PFSK-1 (cell line): Measurements from ENCODE around the gene TTLL10.

Source experiments
- FOXP2 ChIP-seq: optimal IDR thresholded peaks from 2 replicates; pipeline ENCODE3; 2011; ENCODE audit warnings: borderline replicate concordance, control low read depth, inconsistent platforms; ENCODE audit not compliant: insufficient read depth; ENCODE audit errors: extremely low read length, extremely low read depth
- POLR2AphosphoS5 ChIP-seq: IDR thresholded peaks from 2 replicates; pipeline ENCODE4 v1.6.1; 2012; ENCODE audit warnings: low read depth, mild to moderate bottlenecking, control low read depth, low read length, moderate library complexity
- SIN3A ChIP-seq: IDR thresholded peaks from 2 replicates; pipeline ENCODE4 v1.6.1; 2012; ENCODE audit warnings: mild to moderate bottlenecking, low read length, moderate library complexity, borderline replicate concordance; ENCODE audit not compliant: insufficient read depth
- TAF1 ChIP-seq: IDR thresholded peaks from 2 replicates; pipeline ENCODE4 v1.6.1; 2012; ENCODE audit warnings: low read length, control low read depth, borderline replicate concordance; ENCODE audit not compliant: insufficient read depth
- TF ChIP-seq, protein P1 (sequence below), 2 experiments: IDR thresholded peaks; 2 replicates each; pipeline versions ENCODE4 v1.6.1 to v1.8.0; 2011 to 2012; ENCODE audit warnings: low read depth in 2 of 2, low read length in 2 of 2, control low read depth in 1 of 2, inconsistent platforms in 1 of 2, mild to moderate bottlenecking in 1 of 2, moderate library complexity in 1 of 2; ENCODE audit not compliant: insufficient read depth in 1 of 2

Gene TTLL10

DNA sequence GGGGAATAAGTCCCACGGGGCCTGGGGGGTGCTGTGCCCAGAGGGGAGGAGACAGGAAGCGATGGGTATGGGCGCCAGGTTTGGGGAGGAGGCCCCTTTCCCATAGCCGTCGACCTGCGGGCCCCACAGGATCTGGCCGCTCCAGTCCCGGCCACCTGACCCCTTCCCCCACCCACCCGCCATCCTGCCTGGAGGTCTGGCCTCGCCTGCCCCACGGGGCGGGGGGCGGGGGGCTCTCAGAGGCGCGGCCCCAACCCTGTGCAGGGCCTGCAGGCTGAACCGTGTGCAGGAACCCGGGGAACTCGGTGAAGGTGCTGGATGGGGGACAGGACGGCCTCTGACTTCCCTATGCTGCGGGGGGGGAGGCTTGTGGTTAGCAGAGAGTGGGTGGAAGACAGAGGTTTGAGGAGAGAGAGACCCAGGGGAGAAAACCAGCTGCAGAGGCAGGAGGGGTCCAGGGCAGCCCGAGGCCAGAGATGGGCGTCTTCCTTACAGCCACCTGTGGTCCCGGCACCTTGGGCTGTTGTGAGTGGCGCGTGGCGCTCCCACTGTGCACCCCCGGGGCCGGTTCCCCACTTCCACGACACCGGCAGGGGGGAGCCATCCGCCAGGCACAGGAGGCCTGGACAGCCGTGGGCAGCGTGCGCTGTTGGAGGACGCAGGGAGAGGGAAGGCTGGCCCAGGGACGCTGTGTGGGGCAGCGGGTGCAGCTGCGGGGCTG lies 35.2 kb downstream of the TTLL10 start:
- TF ChIP-seq, protein P1, sequence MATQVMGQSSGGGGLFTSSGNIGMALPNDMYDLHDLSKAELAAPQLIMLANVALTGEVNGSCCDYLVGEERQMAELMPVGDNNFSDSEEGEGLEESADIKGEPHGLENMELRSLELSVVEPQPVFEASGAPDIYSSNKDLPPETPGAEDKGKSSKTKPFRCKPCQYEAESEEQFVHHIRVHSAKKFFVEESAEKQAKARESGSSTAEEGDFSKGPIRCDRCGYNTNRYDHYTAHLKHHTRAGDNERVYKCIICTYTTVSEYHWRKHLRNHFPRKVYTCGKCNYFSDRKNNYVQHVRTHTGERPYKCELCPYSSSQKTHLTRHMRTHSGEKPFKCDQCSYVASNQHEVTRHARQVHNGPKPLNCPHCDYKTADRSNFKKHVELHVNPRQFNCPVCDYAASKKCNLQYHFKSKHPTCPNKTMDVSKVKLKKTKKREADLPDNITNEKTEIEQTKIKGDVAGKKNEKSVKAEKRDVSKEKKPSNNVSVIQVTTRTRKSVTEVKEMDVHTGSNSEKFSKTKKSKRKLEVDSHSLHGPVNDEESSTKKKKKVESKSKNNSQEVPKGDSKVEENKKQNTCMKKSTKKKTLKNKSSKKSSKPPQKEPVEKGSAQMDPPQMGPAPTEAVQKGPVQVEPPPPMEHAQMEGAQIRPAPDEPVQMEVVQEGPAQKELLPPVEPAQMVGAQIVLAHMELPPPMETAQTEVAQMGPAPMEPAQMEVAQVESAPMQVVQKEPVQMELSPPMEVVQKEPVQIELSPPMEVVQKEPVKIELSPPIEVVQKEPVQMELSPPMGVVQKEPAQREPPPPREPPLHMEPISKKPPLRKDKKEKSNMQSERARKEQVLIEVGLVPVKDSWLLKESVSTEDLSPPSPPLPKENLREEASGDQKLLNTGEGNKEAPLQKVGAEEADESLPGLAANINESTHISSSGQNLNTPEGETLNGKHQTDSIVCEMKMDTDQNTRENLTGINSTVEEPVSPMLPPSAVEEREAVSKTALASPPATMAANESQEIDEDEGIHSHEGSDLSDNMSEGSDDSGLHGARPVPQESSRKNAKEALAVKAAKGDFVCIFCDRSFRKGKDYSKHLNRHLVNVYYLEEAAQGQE (IDR thresholded peaks at IDR 0.05; ENCODE audit: insufficient read depth in 1 of 2, low read depth in 2 of 2, low read length in 2 of 2): no peak
- no peak for TF ChIP-seq FOXP2
- no peak for TF ChIP-seq SIN3A
- no peak for TF ChIP-seq TAF1
- TF ChIP-seq POLR2AphosphoS5: no peak

DNA sequence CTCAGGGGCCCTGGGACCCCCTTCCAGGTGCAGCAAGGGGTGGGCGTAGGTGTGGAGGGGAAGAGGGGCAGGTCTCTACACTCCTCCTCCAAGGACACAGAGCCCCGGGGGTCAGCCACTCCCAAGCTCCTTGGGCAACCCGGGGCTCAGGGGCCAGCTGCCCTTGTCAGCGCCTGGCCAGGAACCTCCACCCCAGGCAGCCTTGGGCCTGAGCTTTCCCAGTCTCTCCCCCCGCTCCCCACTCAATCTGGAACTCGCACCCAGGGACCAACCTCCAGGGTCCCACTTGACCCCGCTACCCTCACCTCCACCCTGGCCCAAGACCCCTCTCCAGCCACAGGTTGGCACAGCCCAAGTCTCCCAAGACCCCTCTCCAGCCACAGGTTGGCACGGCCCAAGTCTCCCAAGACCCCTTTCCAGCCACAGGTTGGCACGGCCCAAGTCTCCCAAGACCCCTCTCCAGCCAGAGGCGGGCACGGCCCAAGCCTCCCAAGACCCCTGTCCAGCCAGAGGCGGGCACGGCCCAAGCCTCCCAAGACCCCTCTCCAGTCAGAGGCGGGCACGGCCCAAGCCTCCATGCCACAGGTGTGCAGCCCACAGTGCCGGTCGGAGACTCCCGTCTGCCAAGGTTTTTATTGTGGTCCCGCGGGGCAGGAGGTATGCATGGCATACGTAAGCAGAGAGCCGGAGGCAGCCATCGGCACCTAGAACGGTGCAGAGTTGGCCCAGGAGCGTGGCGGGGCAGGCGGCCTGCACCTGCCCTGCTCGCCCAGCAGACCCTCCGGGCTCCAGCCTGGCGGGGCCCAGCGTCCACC lies 37.3 kb downstream of the TTLL10 start:
- TF ChIP-seq TAF1: no peak
- TF ChIP-seq, protein P1 (IDR thresholded peaks at IDR 0.05; ENCODE audit: insufficient read depth in 1 of 2, low read depth in 2 of 2, low read length in 2 of 2): no peak
- no peak for TF ChIP-seq POLR2AphosphoS5
- TF ChIP-seq SIN3A: no peak
- no peak for TF ChIP-seq FOXP2

DNA sequence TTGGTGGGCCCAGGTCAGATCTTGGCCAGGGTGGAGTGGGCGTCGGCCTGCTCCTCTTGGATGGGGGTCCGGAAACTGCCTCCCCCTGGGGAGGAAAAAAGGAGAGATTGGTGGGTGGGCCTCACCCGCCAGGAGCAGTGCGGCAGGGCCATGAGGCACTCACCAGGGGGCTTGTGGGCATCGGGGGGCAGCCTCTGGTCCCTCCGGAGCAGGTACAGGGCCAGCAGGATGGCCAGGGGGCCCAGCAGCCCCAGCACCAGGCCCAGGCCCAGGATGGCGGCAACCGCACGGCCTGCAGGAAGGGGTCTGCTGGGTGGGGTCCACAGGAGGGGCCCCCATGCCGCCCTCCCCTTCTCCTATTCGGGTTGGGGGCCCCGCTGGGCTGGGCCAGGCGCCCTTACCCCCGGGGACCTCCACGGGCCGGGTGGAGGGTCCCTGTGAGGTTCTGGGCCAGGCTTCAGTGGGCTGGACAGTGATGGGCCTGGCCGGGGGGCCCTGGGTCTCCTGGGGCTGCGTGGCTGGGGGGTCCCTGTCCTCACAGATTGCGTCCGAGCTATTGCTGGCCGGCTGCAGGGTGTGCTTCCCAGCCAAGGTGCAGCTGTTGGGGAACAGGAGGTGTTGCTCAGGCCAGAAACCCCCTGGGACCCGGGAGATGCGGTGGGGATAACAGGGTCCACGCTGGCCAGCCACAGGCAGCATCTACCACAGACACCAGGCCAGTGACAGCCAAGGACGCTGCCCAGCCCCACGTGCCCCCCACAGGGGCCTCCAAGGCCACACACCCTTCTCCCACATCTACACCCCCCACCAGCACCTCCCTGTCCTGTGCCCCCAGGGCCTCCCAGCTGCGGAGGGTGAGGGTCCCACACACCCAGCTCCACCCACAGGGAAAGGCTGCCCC lies 38.1 kb downstream of the TTLL10 start:
- TF ChIP-seq FOXP2: no peak
- TF ChIP-seq TAF1: no peak
- TF ChIP-seq, protein P1 (IDR thresholded peaks at IDR 0.05; ENCODE audit: insufficient read depth in 1 of 2, low read depth in 2 of 2, low read length in 2 of 2): no peak
- TF ChIP-seq POLR2AphosphoS5: no peak
- TF ChIP-seq SIN3A: no peak

DNA sequence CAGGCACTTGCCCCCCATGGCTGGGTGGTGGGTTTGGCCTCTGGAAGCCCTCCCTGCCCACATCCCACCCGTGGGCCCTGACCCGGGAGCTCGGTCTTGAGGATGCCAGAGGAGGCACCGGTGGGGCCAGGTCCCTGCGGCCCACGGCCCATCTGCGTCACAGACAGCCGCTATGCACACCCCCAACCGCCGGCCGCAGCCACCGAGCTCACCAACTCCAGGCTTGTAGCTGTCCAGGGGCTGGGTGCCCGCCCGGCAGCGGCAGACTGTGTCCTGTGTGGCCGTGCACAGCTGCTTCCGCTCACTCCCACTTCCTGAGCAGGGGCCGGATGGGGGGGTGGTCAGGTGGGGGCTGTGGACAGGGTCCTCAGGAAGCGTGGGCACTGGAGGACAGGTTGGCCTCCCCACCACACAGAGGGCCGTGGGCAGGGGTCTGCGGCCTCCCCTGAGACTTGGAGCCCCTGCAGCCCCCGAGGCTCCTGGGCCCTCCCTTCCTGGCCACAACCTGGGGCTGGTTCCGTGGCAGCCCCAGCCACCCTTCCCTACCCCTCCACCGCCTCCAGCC lies 39.2 kb downstream of the TTLL10 start:
- TF ChIP-seq POLR2AphosphoS5: no peak
- no peak for TF ChIP-seq TAF1
- TF ChIP-seq SIN3A: no peak
- TF ChIP-seq, protein P1 (IDR thresholded peaks at IDR 0.05; ENCODE audit: insufficient read depth in 1 of 2, low read depth in 2 of 2, low read length in 2 of 2): peak; percentile 64 to 65; a peak in 2 of 4 replicates
- peak; percentile 73 for TF ChIP-seq FOXP2
